Left cardiac atrium (tissue), 4 donors: Measurements from ENCODE around the gene KIF3A. TPM values are rescaled to one million over a fixed set of nuclear protein-coding genes. Genes with fewer than 3 reads are reported as not detected.
A peak's percentile ranks its signal among the peaks of the same experiment; 100 is the strongest.

Source experiments
- ATAC-seq, 2 donors: fragments of 200-7000 bp; cut with Tn5 transposase; one replicate each; pipeline ENCODE4 v1.9.1; 2020; ENCODE audit warnings: mild to moderate bottlenecking in 2 of 2, moderate library complexity in 2 of 2
- DNase-seq: peaks from one replicate; pipeline ENCODE4 v3.0.0-alpha.2; 2020
- intact Hi-C, 2 donors: fragments of 100-400 bp; cut with DNase I; formaldehyde crosslinking; loops; one replicate each; pipeline versions ENCODE4 v1.14.1 to v1.15.1; 2022 to 2023
- total RNA-seq, 2 donors: library from RNA; stranded (reverse); fragmentation: NEBNext Ultra II Directional; extraction: Animal tissue kit (Norgen Biotek cat#: 25700); gene quantifications; one replicate each; pipeline ENCODE4 v1.2.1, GENCODE V29; 2021
- donor health status: DM: no; HTN: yes; CAD: no.
- donor health status: DM: no; HTN: yes; CAD: no; lungs with severe emphysema.
- donor health status: DM: yes; HTN: yes; CAD: no.
- donor health status: Dilated cardiomyopathy.

The KIF3A gene
- total RNA-seq, 2 donors from 2014 or later: 6.4 to 8.0 TPM

DNA sequence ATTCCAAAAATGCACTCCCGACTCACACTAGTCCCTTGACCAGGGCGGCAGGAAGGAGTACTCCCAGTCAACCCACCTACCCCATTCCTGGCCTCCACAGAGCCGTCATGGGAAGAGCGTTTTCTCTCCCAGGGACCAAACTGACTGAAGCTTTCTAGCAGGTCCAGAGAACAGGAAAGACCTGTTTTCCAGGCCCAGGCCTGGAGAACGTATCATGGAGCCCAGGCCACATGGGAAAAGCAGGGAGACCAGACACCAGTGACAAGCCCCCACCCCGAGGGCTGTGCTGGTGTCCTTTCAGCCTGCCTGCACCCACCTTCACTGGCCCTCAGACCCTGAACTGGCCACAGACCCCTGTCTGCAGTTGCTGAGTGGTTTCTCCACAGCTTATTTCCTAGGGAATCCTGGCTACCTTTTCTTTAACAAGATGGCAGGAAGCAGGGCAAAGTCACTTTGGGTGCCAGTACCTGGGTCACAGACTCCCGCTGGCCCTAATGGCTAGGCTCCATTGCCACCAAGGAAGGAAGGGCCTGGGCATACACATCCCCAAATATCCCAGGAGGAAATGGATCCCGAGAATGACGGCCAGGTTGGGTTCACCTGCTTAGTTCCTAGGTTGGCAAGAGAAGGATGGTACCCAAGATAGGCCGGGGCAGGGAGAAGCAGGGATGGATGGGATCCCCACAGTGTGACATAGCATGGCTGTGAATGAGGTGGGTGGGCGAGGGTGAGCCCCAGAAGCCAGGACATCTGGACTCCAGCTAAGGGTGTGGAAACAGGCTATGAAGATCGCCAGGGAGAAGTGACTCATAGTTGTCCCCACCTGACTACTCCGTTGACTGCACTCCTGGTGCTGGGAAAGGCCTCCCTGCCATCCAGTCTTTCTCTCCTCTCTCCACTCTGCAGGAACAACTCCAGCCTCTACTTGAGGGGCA lies 22.0 kb upstream of the KIF3A start:
- DNase-seq: no peak
- intact Hi-C loops: loop anchor here in 1 of 2 donors (10.0 kb wide), 1 partner anchor 55 kb away; the partner anchor contains the start of gene SOWAHA
- ATAC-seq: no peak

DNA sequence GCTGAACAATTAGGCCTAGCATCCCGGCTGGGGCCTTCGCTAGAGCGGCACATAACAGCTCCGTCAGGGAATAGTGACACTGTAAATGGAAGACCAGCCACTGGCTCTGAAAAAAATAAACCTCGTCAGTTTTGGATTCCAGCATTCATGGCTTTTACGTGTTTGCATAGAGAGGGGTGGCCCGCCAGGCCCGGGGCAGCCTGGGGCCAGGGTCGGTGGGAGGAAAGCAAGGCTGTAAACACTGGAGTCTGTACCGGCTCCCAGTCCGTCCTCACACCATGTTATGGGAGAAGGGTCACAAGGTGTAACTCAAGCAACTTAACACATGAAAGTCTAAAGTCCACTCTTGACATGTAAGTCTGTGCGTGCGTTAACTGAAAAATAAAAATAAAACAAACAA lies 21.1 kb upstream of the KIF3A start:
- no peak for ATAC-seq
- intact Hi-C loops: loop anchor here in 1 of 2 donors (10.0 kb wide), 1 partner anchor 56 kb away; the partner anchor contains the start of gene SOWAHA

DNA sequence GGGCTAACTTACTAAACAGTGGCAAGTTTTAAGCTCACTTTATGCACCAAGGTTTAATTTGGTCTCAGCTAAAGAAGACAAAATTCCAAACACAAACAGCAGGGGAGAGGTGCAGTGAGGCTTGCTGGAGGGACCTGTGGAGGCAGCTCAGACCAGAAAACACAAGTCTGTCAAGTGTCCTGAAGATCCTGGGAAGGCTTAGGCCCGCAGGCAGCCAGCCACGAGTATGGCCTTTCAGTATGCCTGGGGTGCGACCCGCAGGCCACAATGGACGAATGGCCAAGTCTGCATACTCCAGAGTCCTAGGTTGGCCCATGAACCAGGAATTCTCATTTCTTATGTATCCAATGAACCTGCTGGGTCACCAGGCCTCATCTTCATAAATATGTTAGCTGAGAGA lies 19.2 kb upstream of the KIF3A start:
- intact Hi-C loops: loop anchor here in 1 of 2 donors (10.0 kb wide), 1 partner anchor 58 kb away; the partner anchor contains the start of gene SOWAHA
- DNase-seq (no peak), ATAC-seq (no peak)

More for the DNA sequence above, 21.1 kb upstream of the KIF3A start:
- DNase-seq: no peak

DNA sequence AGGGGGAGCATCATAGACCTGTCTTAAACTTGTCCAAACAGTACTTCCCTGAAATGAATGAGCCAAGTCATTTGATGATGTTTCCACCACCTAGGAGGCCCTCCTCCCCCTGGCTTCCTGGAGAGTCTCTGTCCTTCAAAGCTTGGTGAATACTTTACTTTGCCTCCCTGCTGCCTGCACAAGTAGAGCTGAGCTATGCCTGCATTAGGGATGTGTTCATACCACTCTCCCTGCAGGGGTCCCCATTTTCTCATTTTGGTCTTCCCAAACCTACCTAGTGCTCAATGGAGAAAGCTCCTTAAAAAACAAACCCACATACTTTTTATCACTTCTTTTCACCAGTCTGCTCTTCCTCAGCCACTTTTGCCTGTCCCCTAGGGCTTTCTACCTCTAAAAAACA lies 17.6 kb upstream of the KIF3A start:
- intact Hi-C loops: loop anchor here in 1 of 2 donors (10.0 kb wide), 1 partner anchor 60 kb away; the partner anchor contains the start of gene SOWAHA
- ATAC-seq (no peak), DNase-seq (no peak)

DNA sequence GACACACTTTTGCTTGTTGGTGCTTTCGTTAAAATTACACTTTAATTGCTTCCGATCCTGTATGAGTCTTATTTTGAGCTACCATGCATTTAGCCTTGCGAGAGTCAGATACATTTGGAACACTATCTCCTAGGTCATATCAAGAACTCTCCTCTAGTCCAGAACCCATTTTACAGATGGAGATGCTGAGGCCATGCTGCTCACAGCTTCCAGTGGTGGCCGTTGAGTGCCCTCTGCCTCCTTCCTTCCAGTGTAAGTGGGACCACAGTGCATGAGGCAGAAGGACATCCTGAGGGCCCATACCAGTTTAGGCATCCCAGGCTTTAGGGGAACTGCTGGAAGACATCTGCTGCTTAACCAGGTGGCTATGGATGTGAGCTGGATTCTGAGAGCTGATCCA lies 16.8 kb upstream of the KIF3A start:
- intact Hi-C loops: loop anchor here in 1 of 2 donors (10.0 kb wide), 1 partner anchor 61 kb away; the partner anchor contains the start of gene SOWAHA
- ATAC-seq (no peak), DNase-seq (no peak)

DNA sequence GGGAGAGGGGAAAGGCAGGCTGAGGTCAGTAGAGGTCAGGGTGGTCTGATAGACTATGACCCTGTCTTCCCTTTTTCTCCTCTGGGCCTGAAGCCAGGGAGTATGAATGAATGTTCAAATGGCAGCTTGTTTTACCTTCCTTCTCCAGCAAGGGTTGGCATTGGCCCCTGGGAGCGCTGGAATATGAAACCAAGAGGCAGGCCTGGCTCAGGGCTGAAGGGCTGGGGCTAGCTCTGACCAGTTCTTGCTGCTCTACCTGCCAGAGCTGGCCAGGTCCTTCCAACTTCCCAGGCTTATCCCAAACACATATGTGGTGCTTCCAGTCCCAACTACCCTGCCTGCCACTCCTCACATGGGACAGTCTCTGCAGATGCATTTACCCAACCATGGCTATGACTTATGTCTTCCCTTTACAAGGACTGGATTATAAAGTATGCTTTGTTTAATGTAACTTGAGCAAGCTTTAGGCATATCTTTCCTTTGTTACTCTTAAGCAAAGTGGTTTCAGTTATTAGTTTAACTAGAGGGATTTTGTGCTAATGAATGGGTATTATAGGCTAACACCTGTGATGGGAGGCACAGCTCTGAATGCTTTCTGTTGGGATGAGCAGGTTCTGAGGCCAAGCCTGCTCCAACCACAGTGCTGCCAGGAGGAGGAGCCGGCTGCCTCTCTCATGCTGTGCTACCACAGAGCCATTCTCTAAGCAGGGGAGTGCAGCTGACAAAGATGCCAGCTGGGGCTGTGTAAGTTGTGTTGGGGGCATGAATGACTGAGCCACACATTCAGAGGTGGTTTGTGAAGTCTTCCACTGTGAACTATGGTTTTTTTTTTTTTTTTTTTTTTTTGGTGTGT lies 16.0 kb upstream of the KIF3A start:
- intact Hi-C loops: loop anchor here in 1 of 2 donors (10.0 kb wide), 1 partner anchor 61 kb away; the partner anchor contains the start of gene SOWAHA
- ATAC-seq (no peak), DNase-seq (no peak)

DNA sequence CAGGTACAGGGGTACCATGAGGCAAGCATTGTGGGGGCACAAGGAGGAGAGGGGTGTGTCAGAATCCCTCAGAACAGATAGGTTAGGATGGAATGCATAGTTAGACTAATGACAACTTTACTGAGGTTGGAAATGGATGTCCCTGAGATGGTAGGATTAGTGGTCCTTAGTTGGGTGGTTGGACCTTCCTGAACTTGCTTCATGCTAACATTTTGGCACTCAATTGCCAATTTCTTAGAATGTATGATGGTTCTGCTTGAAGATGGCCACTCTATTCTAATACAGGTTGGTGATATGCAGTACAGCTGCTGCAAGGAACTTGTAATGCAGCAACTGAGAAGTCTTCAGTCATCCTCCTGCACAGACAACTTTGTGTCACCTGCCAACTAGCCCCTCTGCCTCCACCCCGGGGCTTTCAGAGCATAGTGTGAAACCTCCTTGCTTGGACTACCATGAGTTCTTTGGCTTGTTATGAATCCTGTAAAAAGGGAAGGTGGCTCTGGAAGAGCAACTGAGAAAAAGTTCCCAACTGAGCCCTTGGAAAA lies 15.3 kb upstream of the KIF3A start:
- intact Hi-C loops: loop anchor here in 1 of 2 donors (10.0 kb wide), 1 partner anchor 62 kb away; the partner anchor contains the start of gene SOWAHA
- ATAC-seq: no peak
- DNase-seq: no peak

DNA sequence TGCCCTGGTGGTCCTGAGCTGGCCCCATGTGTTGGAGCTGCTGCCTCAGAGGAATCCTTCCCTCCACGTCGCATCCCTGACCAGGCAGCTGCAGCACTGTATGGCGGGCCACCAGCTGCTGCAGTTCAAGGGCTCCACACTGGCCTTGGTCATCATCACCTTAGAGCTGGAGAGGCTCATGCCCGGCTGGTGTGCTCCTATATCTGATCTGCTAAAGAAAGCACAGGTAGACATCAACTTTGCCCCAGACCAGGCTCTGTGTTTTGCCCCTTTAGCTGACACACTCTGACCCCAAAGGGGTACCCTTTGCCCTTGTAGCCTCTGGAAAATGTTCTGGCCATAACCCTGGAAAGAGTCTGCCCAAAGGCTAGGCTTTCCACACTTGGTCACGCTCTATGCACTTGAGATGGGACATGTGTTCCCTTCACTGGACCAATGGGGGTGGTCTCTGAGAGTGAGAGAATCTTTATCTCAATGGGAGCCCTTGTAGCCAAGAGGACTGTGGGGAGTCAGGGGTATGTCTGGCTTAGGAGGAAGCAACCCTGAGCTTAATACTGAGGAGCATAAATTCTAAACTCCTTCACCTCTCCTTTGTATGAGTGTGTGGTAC lies 14.7 kb upstream of the KIF3A start:
- intact Hi-C loops: loop anchor here in 1 of 2 donors (10.0 kb wide), 1 partner anchor 63 kb away; the partner anchor contains the start of gene SOWAHA
- no peak for DNase-seq
- no peak for ATAC-seq

DNA sequence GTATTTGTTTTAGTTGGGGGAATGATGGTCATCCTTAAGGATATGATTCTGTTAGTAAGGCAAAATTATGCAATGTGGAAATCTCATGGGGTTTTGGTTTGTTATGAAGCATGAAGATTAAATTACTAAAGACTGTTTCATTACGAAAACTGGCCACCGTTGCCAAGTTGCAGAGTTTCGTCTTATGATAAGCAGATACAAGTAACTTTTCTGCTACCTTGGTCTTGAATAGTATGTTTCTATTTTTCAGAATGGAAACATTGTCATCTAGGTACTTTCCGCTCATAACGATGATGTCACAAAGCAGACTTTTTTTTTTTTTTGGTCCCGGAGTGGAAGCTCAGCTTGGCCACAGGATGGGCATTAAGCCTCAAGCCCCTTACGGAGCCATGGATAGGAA lies 14.1 kb upstream of the KIF3A start:
- DNase-seq (peak; percentile 62), ATAC-seq (no peak)
- intact Hi-C loops: loop anchor here in 1 of 2 donors (10.0 kb wide), 1 partner anchor 63 kb away; the partner anchor contains the start of gene SOWAHA

DNA sequence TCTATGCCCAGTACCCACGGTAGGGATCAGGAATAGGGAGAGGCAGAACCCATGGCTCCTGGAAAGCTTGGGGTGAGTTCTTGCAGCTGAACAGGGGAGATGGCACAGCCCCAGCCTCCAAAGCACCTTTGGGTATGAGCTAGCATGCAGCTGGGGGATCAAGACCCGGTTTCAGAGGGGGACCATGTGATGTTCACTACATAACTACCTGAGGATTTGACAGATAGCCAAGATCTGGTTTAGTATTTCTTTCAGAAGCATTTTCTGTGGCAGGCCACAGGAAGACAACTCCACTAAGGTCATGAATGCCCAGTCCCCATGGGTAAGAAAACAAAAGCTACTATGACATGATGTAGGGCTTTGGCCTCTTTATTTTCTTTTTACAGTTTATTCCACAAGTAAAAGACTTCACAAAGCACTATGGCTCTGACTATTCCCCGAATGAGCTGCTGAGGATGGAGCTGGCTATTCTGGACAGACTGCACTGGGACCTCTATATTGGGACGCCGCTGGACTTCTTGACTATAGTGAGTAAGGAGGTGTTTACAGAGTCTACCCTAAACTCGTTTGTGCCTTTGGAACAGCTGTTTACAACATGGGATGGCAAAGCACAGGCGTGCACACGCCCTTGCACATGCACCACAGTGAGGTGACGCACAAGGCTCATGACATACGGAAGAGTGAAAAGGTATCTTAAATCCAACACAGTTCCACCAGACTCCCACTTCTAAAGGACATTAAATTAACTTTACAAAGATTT lies 13.3 kb upstream of the KIF3A start:
- ATAC-seq (no peak), DNase-seq (no peak)
- intact Hi-C loops: loop anchor here in 1 of 2 donors (10.0 kb wide), 1 partner anchor 64 kb away; the partner anchor contains the start of gene SOWAHA

DNA sequence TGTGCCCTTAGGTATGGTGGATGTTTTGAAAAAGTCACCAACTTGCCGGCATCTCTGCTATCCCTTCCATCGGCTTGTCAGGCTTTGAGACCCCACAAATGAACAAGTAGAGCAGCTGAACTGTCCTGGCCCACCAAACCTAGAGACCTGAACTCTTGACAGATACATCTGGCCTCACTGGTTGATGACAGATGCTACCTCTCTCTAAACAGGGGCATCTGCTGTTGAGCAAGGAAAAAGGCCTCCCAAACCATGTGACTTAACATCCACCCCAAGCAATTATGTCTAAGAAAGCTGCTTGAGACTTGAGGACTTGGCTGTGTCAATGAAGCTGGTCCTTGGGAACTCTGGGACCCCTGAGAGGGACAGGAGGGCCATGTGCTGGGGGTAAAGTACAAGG lies 12.2 kb upstream of the KIF3A start:
- ATAC-seq (no peak), DNase-seq (no peak)
- intact Hi-C loops: no loop called here

DNA sequence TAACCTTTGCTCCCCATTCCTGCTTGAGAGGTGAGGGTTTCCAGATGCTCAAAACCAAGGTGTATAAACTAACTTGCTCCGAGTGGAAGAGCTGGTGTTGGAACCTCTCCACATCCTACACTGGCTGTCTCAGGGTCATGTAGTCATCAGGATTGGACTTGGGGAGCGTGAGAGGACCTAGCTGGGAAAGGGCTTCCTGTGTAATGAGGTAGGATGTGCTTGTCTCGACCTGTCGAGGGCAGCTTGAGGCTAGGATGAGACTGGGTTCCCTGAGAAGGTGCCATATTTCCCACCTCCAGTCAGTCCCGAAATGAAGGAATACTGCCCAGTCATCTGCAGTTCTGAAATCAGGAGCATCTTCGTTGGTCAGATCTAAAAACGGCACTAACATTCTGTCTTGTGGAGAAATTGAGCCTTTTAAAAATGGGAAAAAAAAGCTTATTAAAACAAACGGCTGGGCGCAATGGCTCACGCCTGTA lies 11.2 kb upstream of the KIF3A start:
- ATAC-seq: no peak
- intact Hi-C loops: no loop called here
- DNase-seq: no peak

DNA sequence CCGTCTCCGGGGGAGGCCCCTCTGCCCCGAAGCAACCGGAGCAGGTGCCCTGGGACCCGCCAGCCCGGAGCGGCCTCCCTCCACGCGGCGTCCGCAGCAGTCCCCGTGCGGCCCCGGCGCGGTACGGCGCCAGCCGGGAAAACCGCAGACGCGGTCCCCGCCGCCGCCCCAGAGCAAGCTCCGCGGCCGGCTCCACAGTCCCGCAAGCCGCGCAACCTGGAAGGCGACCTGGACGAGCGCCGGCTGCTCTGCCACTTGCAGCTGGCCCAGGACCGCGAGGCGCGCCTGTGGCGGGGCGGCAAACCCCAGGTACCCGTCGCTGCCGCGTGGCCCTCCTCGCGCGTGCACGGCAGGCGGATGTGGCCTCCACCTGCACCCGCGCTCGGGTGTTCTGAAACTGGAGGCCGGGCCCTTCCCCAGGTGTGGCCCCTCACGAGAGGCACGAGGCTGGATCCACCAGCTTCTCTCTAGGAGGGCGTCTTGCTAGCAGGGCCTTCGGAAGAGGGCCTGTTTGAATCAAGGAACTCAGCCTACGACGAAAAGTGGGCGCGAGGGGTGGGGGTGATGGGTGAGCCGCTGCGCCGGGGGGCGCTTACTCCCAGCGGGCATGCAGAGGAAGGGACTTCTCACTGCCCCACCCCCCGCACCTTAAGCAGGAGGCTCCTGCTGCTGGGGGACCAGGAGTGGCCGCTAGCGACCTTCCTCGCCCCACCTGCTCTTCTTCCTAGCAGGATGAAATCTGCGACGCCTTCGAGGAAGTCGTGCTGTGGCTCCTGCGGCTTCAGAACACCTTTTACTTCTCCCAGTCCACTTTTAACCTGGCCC lies 10.5 kb upstream of the KIF3A start:
- ATAC-seq (peak; percentile 23 to 38), DNase-seq (no peak)
- intact Hi-C loops: no loop called here

DNA sequence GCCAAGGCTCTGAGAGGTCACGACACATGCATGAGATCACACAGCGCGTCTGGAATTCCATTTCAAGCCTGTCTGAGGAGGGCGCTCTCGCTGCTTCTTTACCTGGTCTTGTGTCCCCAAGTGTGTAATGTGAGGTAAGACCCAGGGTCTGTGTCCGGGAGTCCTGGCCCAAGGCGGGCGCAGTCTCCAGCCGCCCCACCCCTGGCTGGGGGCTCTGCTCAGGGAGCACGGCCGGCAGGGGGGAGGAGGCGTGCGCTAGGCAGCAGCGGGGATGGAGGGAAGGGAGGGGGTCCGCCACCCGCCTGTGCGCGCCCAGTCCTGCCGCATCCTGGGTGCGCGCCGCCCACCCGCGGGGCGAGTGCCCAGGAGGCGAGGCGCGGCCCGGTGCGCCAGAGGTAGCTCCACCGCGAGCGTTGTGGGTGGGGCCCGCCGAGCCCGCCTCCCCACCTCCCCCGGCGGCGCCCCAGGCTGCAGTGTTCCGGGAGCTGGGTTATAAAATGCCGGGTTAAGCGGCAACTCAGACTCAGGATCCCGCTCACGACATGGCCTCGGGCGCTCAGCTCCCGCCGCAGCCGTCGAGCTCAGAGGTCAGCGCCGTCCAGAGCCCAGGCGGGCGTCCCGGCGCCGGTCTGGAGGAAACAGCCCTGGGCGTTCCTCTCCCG lies 9.7 kb upstream of the KIF3A start, which contains the start of gene CCNI2:
CCNI2 (plus strand) TSS at position 473 of the 662 bp plus-strand sequence; CDS start at position 543, 70 bp downstream.
- intact Hi-C loops: no loop called here

DNA sequence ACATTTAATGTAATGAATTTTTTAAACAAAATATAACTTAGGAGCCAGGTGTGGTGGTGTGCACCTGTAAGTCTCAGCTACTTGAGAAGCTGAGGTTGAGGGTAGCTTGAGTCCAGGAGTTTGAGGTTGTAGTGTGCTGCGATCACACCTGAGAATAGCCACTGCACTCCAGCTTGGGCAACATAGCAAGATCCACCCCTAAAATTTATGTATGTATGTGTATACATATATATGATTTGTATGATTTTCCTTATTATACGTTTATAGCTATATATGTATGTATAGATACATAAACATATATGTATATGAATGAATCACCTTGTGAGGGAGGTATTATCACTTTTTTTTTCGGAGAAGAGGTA lies 9.2 kb upstream of the KIF3A start:
- DNase-seq: no peak
- no peak for ATAC-seq
- intact Hi-C loops: no loop called here

More for the DNA sequence above, 9.7 kb upstream of the KIF3A start, which contains the start of gene CCNI2:
- DNase-seq (no peak), ATAC-seq (peak; percentile 64 to 80)

DNA sequence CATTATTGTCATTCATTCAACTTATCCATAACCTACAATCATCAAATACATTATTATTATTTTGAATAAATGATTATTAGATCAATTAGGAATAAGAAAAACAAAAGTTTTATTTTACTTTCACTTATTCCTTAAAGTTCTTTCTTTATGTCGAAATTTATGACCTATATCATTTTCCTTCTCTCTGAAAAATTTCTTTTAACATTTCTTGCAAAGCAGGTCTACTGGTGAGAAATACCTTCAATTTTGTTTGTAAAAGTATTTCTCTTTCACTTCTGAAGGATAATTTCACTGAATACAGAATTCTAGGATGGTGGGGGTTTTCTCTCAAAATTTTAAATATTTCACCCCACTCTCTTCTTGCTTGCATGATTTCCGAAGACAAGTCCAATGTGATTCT lies 7.3 kb upstream of the KIF3A start:
- intact Hi-C loops: no loop called here
- no peak for DNase-seq
- no peak for ATAC-seq
